Measurements from ENCODE around the gene C10orf90.
"Not testable (repeated sequence)": the region's sequence is repeated elsewhere in the genome, so short reads cannot be mapped to it uniquely, and the experiment has no call there.

C10orf90 gene

DNA sequence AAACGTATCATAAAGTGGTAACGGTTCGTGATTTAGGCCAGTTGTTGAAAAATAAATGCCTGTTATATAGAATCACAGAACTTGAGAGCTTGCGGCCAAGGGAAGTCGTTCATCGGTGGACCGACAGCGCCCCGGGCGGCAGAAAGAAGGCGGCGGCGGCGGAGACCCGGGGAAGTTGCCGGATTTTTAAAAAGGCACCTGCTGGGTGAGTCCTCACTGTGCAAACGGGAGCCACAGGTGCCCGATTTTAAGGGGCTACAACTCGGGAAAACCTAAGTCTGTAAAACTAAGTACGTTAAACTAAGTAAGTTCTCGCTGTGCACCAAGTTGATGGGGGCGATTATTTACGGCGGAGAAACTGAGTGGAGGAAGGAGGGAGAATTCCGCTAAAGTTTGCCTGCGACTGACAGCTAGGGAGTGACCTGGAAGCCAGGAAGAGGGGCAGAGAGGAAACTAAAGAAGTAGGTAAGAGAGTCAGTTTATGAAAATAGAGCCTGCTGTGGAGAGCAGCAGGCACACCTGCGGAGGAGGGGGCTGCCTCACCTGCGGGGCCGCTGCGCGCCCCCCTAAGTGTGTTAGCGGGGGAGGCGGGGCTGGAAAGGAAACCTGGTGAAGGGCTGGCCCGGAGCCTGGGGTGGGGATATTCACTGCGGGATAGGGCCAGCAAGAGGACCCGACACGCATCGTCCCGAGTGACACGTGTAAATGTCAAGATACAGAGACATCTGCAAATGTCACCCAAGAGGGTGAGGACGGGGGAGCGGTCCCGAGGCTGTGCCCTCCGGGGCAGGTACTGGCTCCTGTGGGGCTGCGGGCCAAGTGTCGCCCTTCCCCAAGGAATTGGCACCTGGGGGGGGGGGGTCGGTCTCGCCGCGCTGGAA, 283.2 kb downstream of the C10orf90 start:
- peak; percentile 35 to 64 for DNase-seq

DNA sequence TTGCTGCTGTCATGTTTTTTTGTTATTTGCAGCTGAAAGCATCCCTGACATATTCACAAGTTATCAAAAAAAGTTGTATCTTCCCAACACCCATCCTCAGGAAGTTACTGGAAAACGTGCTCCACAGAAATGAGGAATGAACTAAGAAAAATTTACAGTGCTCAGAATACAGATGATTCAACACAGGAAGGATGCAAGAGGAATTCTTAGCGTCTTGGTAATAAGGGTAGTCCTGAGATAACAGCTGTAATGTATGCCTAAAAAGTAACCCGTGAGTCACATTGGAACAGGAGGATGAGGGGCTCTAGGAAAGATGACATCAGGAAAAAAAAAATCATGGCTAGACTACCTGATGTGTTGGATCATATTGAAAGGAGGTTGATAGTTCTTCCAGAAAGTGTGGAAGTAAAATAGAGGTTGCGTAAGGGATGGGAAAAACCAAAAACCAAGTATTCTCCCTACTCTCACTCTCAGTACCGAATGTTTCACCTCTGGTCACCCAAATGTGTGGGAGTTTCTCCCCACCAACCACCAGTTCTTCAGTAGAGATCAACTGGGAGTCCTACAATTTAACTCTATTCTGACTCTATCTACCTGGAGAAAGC, 286.1 kb downstream of the C10orf90 start:
- DNase-seq = no peak

GRCh38 chr10:126380352-126381076, 290.0 kb downstream of the C10orf90 start:
- DNase-seq = no peak

DNA sequence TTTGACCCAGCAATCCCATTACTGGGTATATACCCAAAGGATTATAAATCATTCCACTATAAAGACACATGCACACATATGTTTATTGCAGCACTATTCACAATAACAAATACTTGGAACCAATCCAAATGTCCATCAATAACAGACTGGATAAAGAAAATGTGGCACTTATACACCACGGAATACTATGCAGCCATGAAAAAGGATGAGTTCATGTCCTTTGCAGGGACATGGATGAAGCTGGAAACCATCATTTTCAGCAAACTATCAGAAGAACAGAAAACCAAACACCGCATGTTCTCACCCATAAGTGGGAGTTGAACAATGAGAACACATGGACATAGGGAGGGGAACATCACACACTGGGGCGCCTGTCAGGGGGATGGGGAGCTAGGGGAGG, 291.3 kb downstream of the C10orf90 start:
- DNase-seq = not testable (repeated sequence)

- DNase-seq = no peak
Observed at GRCh38 chr10:126376956-126377355, 293.5 kb downstream of the C10orf90 start.

DNA sequence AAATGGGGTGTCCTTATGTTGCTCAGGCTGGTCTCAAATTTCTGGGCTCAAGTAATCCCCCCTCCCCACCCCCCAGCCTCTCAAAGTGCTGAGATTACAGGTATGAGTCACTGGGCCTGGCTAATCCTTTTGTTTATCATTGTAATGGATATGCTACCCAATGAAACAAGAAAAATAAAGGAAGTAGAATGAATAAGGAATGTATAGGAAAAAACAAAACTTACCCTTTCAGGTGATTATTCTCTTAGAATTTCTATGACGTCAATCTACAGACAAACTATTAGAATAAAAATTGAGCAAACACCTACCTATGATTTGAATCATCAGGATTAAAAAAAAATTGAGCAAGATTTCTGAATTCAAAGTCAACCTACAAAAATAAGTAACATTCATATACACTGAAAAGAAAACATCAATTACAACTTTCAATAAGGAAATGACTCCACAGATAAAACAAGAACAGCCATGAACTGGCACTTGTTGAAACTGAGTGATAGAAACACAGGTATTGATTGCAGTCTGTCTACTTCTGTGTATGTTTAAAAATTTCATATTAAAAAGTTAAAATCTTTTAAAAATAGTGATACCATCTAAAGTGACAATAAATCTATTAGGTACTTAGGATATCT, 294.5 kb downstream of the C10orf90 start:
- no peak for DNase-seq

DNA sequence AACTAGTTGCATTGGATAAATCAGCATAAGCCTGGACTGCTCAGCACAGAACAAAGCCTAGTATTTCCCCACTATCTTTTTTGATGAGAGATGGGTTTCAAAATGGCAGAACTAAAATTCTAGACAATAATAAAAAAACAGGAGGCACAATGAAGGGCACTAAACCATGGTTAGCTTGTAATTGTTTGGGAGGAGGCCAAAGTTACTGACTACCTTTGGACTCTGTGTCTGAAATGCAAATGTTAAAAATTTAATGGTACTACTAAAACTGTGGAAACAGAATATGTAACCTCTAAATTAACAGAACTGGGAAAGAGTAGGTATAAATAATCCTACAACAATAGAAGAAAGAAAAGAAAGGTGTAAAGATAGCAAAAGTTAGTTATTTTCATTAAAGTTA, 295.2 kb downstream of the C10orf90 start:
- DNase-seq = no peak
